Tibial artery (tissue), 4 donors: ENCODE measurements around the gene MUC20.
"Not testable (repeated sequence)": the region's sequence is repeated elsewhere in the genome, so short reads cannot be mapped to it uniquely, and the experiment has no call there.

Experiments used
- DNase-seq, 2 donors: peaks; one replicate each; pipeline ENCODE4 v3.0.0-alpha.2; 2019
- H3K27ac ChIP-seq, 2 donors: fragments of 200-600 bp; sonication (generic) in 1 of 2; 1 replicate in 1 of 2; 2 replicates in 1 of 2; pipeline ENCODE4 v1.5.1; 2018 to 2019; ENCODE audit warnings: mild to moderate bottlenecking in 1 of 2
- H3K27me3 ChIP-seq, 2 donors: fragments of 200-600 bp; sonication (generic) in 1 of 2; one replicate each; pipeline versions ENCODE4 v1.5.1 to v1.6.0; 2016 to 2019
- H3K36me3 ChIP-seq, 3 donors: fragments of 200-600 bp; sonication (generic) in 2 of 3; one replicate each; pipeline ENCODE4 v1.5.1; 2016 to 2019; ENCODE audit warnings: mild to moderate bottlenecking in 2 of 3
- H3K4me1 ChIP-seq, 4 donors: fragments of 200-600 bp; sonication (generic) in 2 of 4; 1 replicate in 3 of 4; 2 replicates in 1 of 4; pipeline ENCODE4 v1.5.1; 2016 to 2019
- H3K4me3 ChIP-seq, 2 donors: fragments of 200-600 bp; sonication (generic) in 1 of 2; 1 replicate in 1 of 2; 2 replicates in 1 of 2; pipeline ENCODE4 v1.5.1; 2018 to 2019; ENCODE audit warnings: mild to moderate bottlenecking in 2 of 2
- H3K9me3 ChIP-seq, 3 donors: fragments of 200-600 bp; sonication (generic) in 1 of 3; one replicate each; pipeline ENCODE4 v1.5.1; 2016 to 2019
- CTCF ChIP-seq, 2 experiments: fragments of 200-600 bp in 1 of 2; fragments of 450-650 bp in 1 of 2; IDR thresholded peaks; one replicate each; pipeline ENCODE4 v1.5.1; 2017 to 2019; ENCODE audit warnings: antibody characterized with exemption in 2 of 2, mild to moderate bottlenecking in 1 of 2, moderate library complexity in 1 of 2
- intact Hi-C: fragments of 100-400 bp; cut with DNase I; formaldehyde crosslinking; loops from one replicate; pipeline ENCODE4 v1.15.0; 2023; ENCODE audit warnings: low total_unique reads

MUC20 gene

DNA sequence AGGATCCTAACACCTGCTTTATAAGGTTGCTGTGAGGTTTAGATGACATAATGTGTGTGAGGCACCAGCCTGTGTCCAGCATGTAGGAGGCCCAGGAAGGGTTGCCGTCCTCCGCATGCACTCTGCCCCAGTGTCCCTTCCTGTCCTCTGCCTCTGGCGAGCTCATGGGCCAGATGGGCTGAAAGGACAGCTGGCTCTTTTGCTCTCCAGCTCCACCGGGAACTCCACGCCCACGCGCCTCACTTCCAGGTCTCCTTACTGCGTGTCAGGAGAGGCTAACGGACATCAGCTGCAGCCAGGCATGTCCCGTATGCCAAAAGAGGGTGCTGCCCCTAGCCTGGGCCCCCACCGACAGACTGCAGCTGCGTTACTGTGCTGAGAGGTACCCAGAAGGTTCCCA lies 12.2 kb downstream of the MUC20 start:
- Histone ChIP-seq H3K36me3 (peaks cover 0 to 80% (median 72%) of the 10 kb centered on the region in 3 donors), H3K27me3 (no peaks in the 10 kb centered on the region), H3K27ac (no peak overlapping the region), H3K4me1 (no peaks in the 10 kb centered on the region), H3K4me3 (no peak overlapping the region), H3K9me3 (no peaks in the 10 kb centered on the region)
- intact Hi-C loops = no loop called here
- no peak for TF ChIP-seq CTCF (IDR thresholded peaks at IDR 0.05)
- no peak for DNase-seq

DNA sequence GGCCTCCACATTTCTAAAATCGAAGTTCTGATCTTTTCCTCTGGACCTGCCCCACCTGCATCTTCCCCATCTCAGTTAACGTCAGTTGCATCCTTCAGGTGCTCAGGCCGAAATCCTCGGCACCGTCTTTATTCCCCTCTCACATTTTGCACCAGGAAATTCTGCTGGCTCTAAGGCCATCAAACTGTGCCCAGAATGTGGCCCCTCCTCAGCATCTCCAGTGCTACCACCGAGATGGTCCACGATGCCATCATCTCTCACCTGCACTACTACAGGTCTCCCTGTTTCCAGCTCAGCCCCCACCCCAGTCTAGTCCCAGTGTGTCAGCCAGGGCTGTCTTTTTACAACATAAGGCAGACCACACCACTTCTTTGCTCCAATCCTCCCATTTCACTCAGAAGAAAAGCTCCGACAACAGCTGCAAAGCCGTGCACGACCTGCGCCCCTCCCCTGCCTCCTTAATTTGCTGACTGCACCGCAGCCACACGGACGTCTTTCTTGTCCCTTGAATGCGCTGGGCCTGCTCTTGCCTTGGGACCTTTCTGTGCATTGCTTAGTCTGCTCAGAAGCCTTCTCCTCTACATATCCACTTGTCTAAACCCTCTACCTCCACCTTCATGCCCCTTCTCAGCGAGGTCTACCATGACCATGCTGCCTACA lies 14.4 kb downstream of the MUC20 start:
- Histone ChIP-seq H3K9me3 (no peaks in the 10 kb centered on the region), H3K4me1 (no peaks in the 10 kb centered on the region), H3K36me3 (peaks cover 0 to 74% (median 71%) of the 10 kb centered on the region in 3 donors), H3K27ac (no peak overlapping the region), H3K27me3 (peaks cover 0 to 3% of the 10 kb centered on the region in 2 donors), H3K4me3 (no peak overlapping the region)
- intact Hi-C loops = no loop called here
- no peak for DNase-seq
- TF ChIP-seq CTCF (IDR thresholded peaks at IDR 0.05) = no peak

- no peak for TF ChIP-seq CTCF (IDR thresholded peaks at IDR 0.05)
- Histone ChIP-seq H3K4me3 (no peak overlapping the region), H3K4me1 (no peaks in the 10 kb centered on the region), H3K27me3 (peaks cover 0 to 3% of the 10 kb centered on the region in 2 donors), H3K36me3 (peaks cover 0 to 56% (median 54%) of the 10 kb centered on the region in 3 donors), H3K27ac (no peak overlapping the region), H3K9me3 (no peaks in the 10 kb centered on the region)
- intact Hi-C loops = no loop called here
- no peak for DNase-seq
Observed at GRCh38 chr3:195736866-195737490, 16.2 kb downstream of the MUC20 start.

- H3K4me1 ChIP-seq, intact Hi-C loops, H3K9me3 ChIP-seq, H3K27me3 ChIP-seq, H3K27ac ChIP-seq, H3K4me3 ChIP-seq, DNase-seq: not testable (repeated sequence)
- H3K36me3 ChIP-seq = peaks cover 0 to 50% (median 48%) of the 10 kb centered on the region in 3 donors
Observed at GRCh38 chr3:195737782-195738181, 17.0 kb downstream of the MUC20 start.

- Histone ChIP-seq H3K4me1 (no peaks in the 10 kb centered on the region), H3K9me3 (no peaks in the 10 kb centered on the region), H3K36me3 (peaks cover 0 to 43% (median 41%) of the 10 kb centered on the region in 3 donors), H3K27ac (no peak overlapping the region), H3K4me3 (no peak overlapping the region), H3K27me3 (peaks cover 0 to 3% of the 10 kb centered on the region in 2 donors)
- intact Hi-C loops = no loop called here
- no peak for TF ChIP-seq CTCF (IDR thresholded peaks at IDR 0.05)
- no peak for DNase-seq
Observed at GRCh38 chr3:195738274-195739044, 17.7 kb downstream of the MUC20 start.
